GM19043 (cell line): ENCODE data around the gene ARHGAP10.
"Not testable (repeated sequence)": the region's sequence is repeated elsewhere in the genome, so short reads cannot be mapped to it uniquely, and the experiment has no call there.

Experiments used
- ATAC-seq: cut with Tn5 transposase; IDR thresholded peaks from one replicate; pipeline ENCODE4 v1.9.1; 2021; ENCODE audit warnings: low read depth; ENCODE audit not compliant: unreplicated experiment

The ARHGAP10 gene

GRCh38 chr4:147791341-147791740, 59.5 kb downstream of the ARHGAP10 start:
- no peak for ATAC-seq

- ATAC-seq: no peak
Observed at GRCh38 chr4:147791865-147792264, 60.0 kb downstream of the ARHGAP10 start.

GRCh38 chr4:147793569-147794313, 61.9 kb downstream of the ARHGAP10 start:
- peak; percentile 20 for ATAC-seq

- no peak for ATAC-seq
Observed at GRCh38 chr4:147794314-147794680, 62.4 kb downstream of the ARHGAP10 start.

- peak; percentile 80 for ATAC-seq
Observed at GRCh38 chr4:147794787-147795413, 63.0 kb downstream of the ARHGAP10 start.

- ATAC-seq: not testable (repeated sequence)
Observed at GRCh38 chr4:147799057-147799456, 67.2 kb downstream of the ARHGAP10 start.

GRCh38 chr4:147799986-147800555, 68.2 kb downstream of the ARHGAP10 start:
- ATAC-seq: peak; percentile 98

GRCh38 chr4:147801820-147802219, 69.9 kb downstream of the ARHGAP10 start:
- no peak for ATAC-seq

- ATAC-seq: no peak
Observed at GRCh38 chr4:147802346-147802745, 70.5 kb downstream of the ARHGAP10 start.

GRCh38 chr4:147805946-147806345, 74.1 kb downstream of the ARHGAP10 start:
- ATAC-seq: no peak

- no peak for ATAC-seq
Observed at GRCh38 chr4:147808447-147808846, 76.6 kb downstream of the ARHGAP10 start.

- ATAC-seq: no peak
Observed at GRCh38 chr4:147809211-147809610, 77.3 kb downstream of the ARHGAP10 start.

- no peak for ATAC-seq
Observed at GRCh38 chr4:147811878-147812277, 80.0 kb downstream of the ARHGAP10 start.

- no peak for ATAC-seq
Observed at GRCh38 chr4:147813109-147813773, 81.4 kb downstream of the ARHGAP10 start.

GRCh38 chr4:147813973-147814372, 82.1 kb downstream of the ARHGAP10 start:
- no peak for ATAC-seq

- ATAC-seq: no peak
Observed at GRCh38 chr4:147814376-147814775, 82.5 kb downstream of the ARHGAP10 start.

- no peak for ATAC-seq
Observed at GRCh38 chr4:147815741-147816140, 83.9 kb downstream of the ARHGAP10 start.

GRCh38 chr4:147816382-147817254, 84.7 kb downstream of the ARHGAP10 start:
- ATAC-seq: no peak

- ATAC-seq: no peak
Observed at GRCh38 chr4:147820975-147821374, 89.1 kb downstream of the ARHGAP10 start.

- peak; percentile 65 for ATAC-seq
Observed at GRCh38 chr4:147821555-147821954, 89.7 kb downstream of the ARHGAP10 start.
